H9 (cell line): ENCODE data around the gene ADARB2. TPM values are rescaled to one million over a fixed set of nuclear protein-coding genes. Genes with fewer than 3 reads are reported as not detected.

ENCODE experiments used
- DNase-seq: peaks from one replicate; pipeline ENCODE4 v3.0.0-alpha.2; 2017
- H2AFZ ChIP-seq: one replicate; pipeline ENCODE4 v1.6.1; 2013; ENCODE audit warnings: mild to moderate bottlenecking, low read length, control low read depth, moderate library complexity
- H2AK5ac ChIP-seq: 2 replicates; pipeline ENCODE4 v1.6.1; 2013; ENCODE audit warnings: low read length, control low read depth, mixed read lengths; ENCODE audit not compliant: insufficient read length
- H2BK120ac ChIP-seq: one replicate; pipeline ENCODE4 v1.6.1; 2013; ENCODE audit warnings: low read depth, mild to moderate bottlenecking, low read length, control low read depth, inconsistent platforms; ENCODE audit not compliant: poor library complexity, severe bottlenecking
- H2BK12ac ChIP-seq: 2 replicates; pipeline ENCODE4 v1.6.1; 2013; ENCODE audit warnings: low read length, control low read depth, mixed read lengths, low read depth; ENCODE audit not compliant: insufficient read length
- H2BK15ac ChIP-seq: 2 replicates; pipeline ENCODE4 v1.6.1; 2013; ENCODE audit warnings: low read depth, low read length, control low read depth
- H2BK20ac ChIP-seq: one replicate; pipeline ENCODE4 v1.6.1; 2013; ENCODE audit warnings: low read depth, mild to moderate bottlenecking, low read length, control low read depth, inconsistent platforms; ENCODE audit not compliant: poor library complexity, severe bottlenecking
- H2BK5ac ChIP-seq: 2 replicates; pipeline ENCODE4 v1.6.1; 2013; ENCODE audit warnings: low read length, control low read depth, mixed read lengths; ENCODE audit not compliant: insufficient read length
- H3K14ac ChIP-seq: 2 replicates; pipeline ENCODE4 v1.6.1; 2013; ENCODE audit warnings: low read length, control low read depth; ENCODE audit not compliant: insufficient read depth
- H3K18ac ChIP-seq: 2 replicates; pipeline ENCODE4 v1.6.1; 2013; ENCODE audit warnings: low read depth, mild to moderate bottlenecking, mixed read lengths, low read length, control low read depth; ENCODE audit not compliant: insufficient read length
- H3K23ac ChIP-seq: 2 replicates; pipeline ENCODE4 v1.6.1; 2013; ENCODE audit warnings: low read length, control low read depth, mixed read lengths, low read depth; ENCODE audit not compliant: insufficient read length
- H3K23me2 ChIP-seq: 2 replicates; pipeline ENCODE4 v1.6.1; 2013; ENCODE audit warnings: low read depth, mild to moderate bottlenecking, mixed read lengths, low read length, control low read depth; ENCODE audit not compliant: insufficient read length, poor library complexity, severe bottlenecking
- H3K27ac ChIP-seq: 2 replicates; pipeline ENCODE4 v1.5.1; 2013; ENCODE audit warnings: low read length, control low read depth, mixed read lengths, low read depth; ENCODE audit not compliant: insufficient read length
- H3K27me3 ChIP-seq: 2 replicates; pipeline ENCODE4 v1.6.1; 2013; ENCODE audit warnings: low read length, control low read depth, inconsistent platforms; ENCODE audit not compliant: insufficient read depth
- H3K4ac ChIP-seq: 2 replicates; pipeline ENCODE4 v1.6.1; 2013; ENCODE audit warnings: low read depth, mild to moderate bottlenecking, control low read depth, inconsistent platforms, low read length, moderate library complexity
- H3K4me1 ChIP-seq: 2 replicates; pipeline ENCODE4 v1.6.1; 2013; ENCODE audit warnings: low read length, control low read depth, inconsistent platforms; ENCODE audit not compliant: insufficient read depth
- H3K4me2 ChIP-seq: 2 replicates; pipeline ENCODE4 v1.6.1; 2013; ENCODE audit warnings: low read length, control low read depth, mixed read lengths; ENCODE audit not compliant: insufficient read length, insufficient read depth
- H3K56ac ChIP-seq: 2 replicates; pipeline ENCODE4 v1.6.1; 2013; ENCODE audit warnings: low read depth, mild to moderate bottlenecking, mixed read lengths, low read length, control low read depth; ENCODE audit not compliant: insufficient read length
- H3K79me1 ChIP-seq: 2 replicates; pipeline ENCODE4 v1.6.1; 2013; ENCODE audit warnings: low read depth, mild to moderate bottlenecking, moderate library complexity, low read length, control low read depth, inconsistent platforms; ENCODE audit not compliant: insufficient read depth, poor library complexity, severe bottlenecking
- H3K79me2 ChIP-seq: 2 replicates; pipeline ENCODE4 v1.6.1; 2013; ENCODE audit warnings: low read length, control low read depth, inconsistent platforms; ENCODE audit not compliant: insufficient read depth
- H3K9ac ChIP-seq: 2 replicates; pipeline ENCODE4 v1.6.1; 2013; ENCODE audit warnings: low read length, control low read depth, mixed read lengths; ENCODE audit not compliant: insufficient read length; ENCODE audit errors: extremely low read depth
- H3K9me3 ChIP-seq: one replicate; pipeline ENCODE4 v1.6.1; 2013; ENCODE audit warnings: low read depth, low read length, inconsistent platforms; ENCODE audit not compliant: control insufficient read depth
- H3T11ph ChIP-seq: one replicate; pipeline ENCODE4 v1.6.1; 2013; ENCODE audit warnings: mild to moderate bottlenecking, low read length, control low read depth, inconsistent platforms
- H4K20me1 ChIP-seq: one replicate; pipeline ENCODE4 v1.6.1; 2013; ENCODE audit not compliant: control insufficient read depth, insufficient read length, insufficient read depth
- H4K5ac ChIP-seq: 2 replicates; pipeline ENCODE4 v1.6.1; 2013; ENCODE audit warnings: low read depth, mild to moderate bottlenecking, mixed read lengths, low read length, control low read depth; ENCODE audit not compliant: insufficient read length
- H4K8ac ChIP-seq: replicated peaks from 2 replicates; pipeline ENCODE4 v1.6.1; 2013; ENCODE audit warnings: low read length, control low read depth, mixed read lengths, low read depth; ENCODE audit not compliant: insufficient read length
- H4K91ac ChIP-seq: 2 replicates; pipeline ENCODE4 v1.6.1; 2013; ENCODE audit warnings: low read depth, mild to moderate bottlenecking, moderate library complexity, mixed read lengths, low read length, control low read depth; ENCODE audit not compliant: insufficient read length
- H3K27ac Mint-ChIP-seq, 3 experiments: 2 replicates in 2 of 3; 3 replicates in 1 of 3; pipeline ENCODE4 v1.8.0; 2020 to 2021; ENCODE audit warnings: mixed read lengths in 3 of 3, mild to moderate bottlenecking in 1 of 3, moderate library complexity in 1 of 3
- H3K27me3 Mint-ChIP-seq: 2 replicates; pipeline ENCODE4 v1.8.0; 2021; ENCODE audit warnings: low read depth, mild to moderate bottlenecking, moderate library complexity, mixed read lengths
- H3K36me3 Mint-ChIP-seq, 3 experiments: 2 replicates in 2 of 3; 3 replicates in 1 of 3; pipeline ENCODE4 v1.8.0; 2020 to 2021; ENCODE audit warnings: low read depth in 3 of 3, mixed read lengths in 3 of 3; ENCODE audit not compliant: insufficient read depth in 1 of 3
- H3K4me1 Mint-ChIP-seq, 2 experiments: 2 replicates each; pipeline ENCODE4 v1.8.0; 2020; ENCODE audit warnings: mixed read lengths in 2 of 2
- H3K4me3 Mint-ChIP-seq, 2 experiments: 2 replicates in 1 of 2; 3 replicates in 1 of 2; pipeline ENCODE4 v1.8.0; 2020 to 2021; ENCODE audit warnings: mild to moderate bottlenecking in 2 of 2, mixed read lengths in 2 of 2, moderate library complexity in 1 of 2
- H3K9me3 Mint-ChIP-seq, 2 experiments: 2 replicates in 1 of 2; 3 replicates in 1 of 2; pipeline ENCODE4 v1.8.0; 2020; ENCODE audit warnings: mild to moderate bottlenecking in 2 of 2, mixed read lengths in 2 of 2, moderate library complexity in 1 of 2
- WGBS: extraction: QIAGEN DNeasy Blood & Tissue Kit; methylation state at CpG from one replicate; pipeline ENCODE4 v1.1.7; 2013; ENCODE audit warnings: missing lambda C conversion rate, low lambda C conversion rate, mixed read lengths; ENCODE audit not compliant: insufficient read length; ENCODE audit errors: extremely low coverage; 5-methylcytosine and 5-hydroxymethylcytosine counted together
- total RNA-seq: library from RNA; stranded (reverse); gene quantifications from 2 replicates; pipeline ENCODE4 v1.2.1, GENCODE V29; 2021
- TF ChIP-seq, protein P1 (sequence below): fragments of 200-600 bp; sonication (generic); conservative IDR thresholded peaks from 3 replicates; pipeline ENCODE4 v1.8.0; 2021; ENCODE audit warnings: antibody characterized with exemption, mild to moderate bottlenecking

Gene ADARB2
- total RNA-seq, 1 experiment from 2014 or later: 0.87 TPM

GRCh38 chr10:1573334-1573969 lies 163.9 kb downstream of the ADARB2 start:
- no peaks in the 10 kb centered on the region for H3K9me3 Mint-ChIP-seq
- no peak overlapping the region for H3K56ac ChIP-seq
- no peak overlapping the region for H3K27ac Mint-ChIP-seq
- no peaks in the 10 kb centered on the region for H3K23me2 ChIP-seq
- no peak overlapping the region for H3K9ac ChIP-seq
- no peak overlapping the region for H2BK20ac ChIP-seq
- H2BK120ac ChIP-seq: no peak overlapping the region
- H2AFZ ChIP-seq: no peak overlapping the region
- H4K91ac ChIP-seq: no peak overlapping the region
- no peak for DNase-seq
- no peak overlapping the region for H2BK15ac ChIP-seq
- H2AK5ac ChIP-seq: no peak overlapping the region
- no peak overlapping the region for H3K18ac ChIP-seq
- H3K27ac ChIP-seq: no peak overlapping the region
- H3K9me3 ChIP-seq: no peaks in the 10 kb centered on the region
- TF ChIP-seq, protein P1, sequence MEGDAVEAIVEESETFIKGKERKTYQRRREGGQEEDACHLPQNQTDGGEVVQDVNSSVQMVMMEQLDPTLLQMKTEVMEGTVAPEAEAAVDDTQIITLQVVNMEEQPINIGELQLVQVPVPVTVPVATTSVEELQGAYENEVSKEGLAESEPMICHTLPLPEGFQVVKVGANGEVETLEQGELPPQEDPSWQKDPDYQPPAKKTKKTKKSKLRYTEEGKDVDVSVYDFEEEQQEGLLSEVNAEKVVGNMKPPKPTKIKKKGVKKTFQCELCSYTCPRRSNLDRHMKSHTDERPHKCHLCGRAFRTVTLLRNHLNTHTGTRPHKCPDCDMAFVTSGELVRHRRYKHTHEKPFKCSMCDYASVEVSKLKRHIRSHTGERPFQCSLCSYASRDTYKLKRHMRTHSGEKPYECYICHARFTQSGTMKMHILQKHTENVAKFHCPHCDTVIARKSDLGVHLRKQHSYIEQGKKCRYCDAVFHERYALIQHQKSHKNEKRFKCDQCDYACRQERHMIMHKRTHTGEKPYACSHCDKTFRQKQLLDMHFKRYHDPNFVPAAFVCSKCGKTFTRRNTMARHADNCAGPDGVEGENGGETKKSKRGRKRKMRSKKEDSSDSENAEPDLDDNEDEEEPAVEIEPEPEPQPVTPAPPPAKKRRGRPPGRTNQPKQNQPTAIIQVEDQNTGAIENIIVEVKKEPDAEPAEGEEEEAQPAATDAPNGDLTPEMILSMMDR: no peak
- H3K27me3 Mint-ChIP-seq: peaks cover 11% of the 10 kb centered on the region
- H3K27me3 ChIP-seq: no peaks in the 10 kb centered on the region
- H2BK12ac ChIP-seq: no peak overlapping the region
- H3T11ph ChIP-seq: no peak overlapping the region
- no peaks in the 10 kb centered on the region; a peak in 1 of 4 replicates for H3K4me1 Mint-ChIP-seq
- H3K79me1 ChIP-seq: no peaks in the 10 kb centered on the region
- no CpG with 5 or more reads among the region's 14 CpGs for WGBS
- H3K23ac ChIP-seq: no peak overlapping the region
- no peak overlapping the region for H3K4me3 Mint-ChIP-seq
- H4K8ac ChIP-seq: no peak overlapping the region
- no peak overlapping the region for H3K4me2 ChIP-seq
- H3K36me3 Mint-ChIP-seq: no peaks in the 10 kb centered on the region
- no peak overlapping the region; the same call in 1 of the 2 replicates for H3K14ac ChIP-seq
- H4K20me1 ChIP-seq: no peaks in the 10 kb centered on the region
- H3K79me2 ChIP-seq: no peaks in the 10 kb centered on the region
- no peak overlapping the region for H4K5ac ChIP-seq
- H2BK5ac ChIP-seq: no peak overlapping the region
- no peaks in the 10 kb centered on the region for H3K4me1 ChIP-seq
- no peak overlapping the region for H3K4ac ChIP-seq
